GM21447 (cell line): ENCODE measurements around the gene XRCC5.

Experiments
- ATAC-seq: cut with Tn5 transposase; IDR thresholded peaks from one replicate; pipeline ENCODE4 v1.9.1; 2021; ENCODE audit not compliant: unreplicated experiment

XRCC5 gene

GRCh38 chr2:216222650-216223352, 113.7 kb downstream of the XRCC5 start:
- ATAC-seq: peak; percentile 64

- ATAC-seq: no peak
These were observed 115.2 kb downstream of the XRCC5 start for GRCh38 chr2:216224388-216224787.

GRCh38 chr2:216229277-216229914, 120.2 kb downstream of the XRCC5 start:
- ATAC-seq: no peak

GRCh38 chr2:216231867-216232266, 122.7 kb downstream of the XRCC5 start:
- ATAC-seq: no peak

- ATAC-seq: no peak
These were observed 123.6 kb downstream of the XRCC5 start for GRCh38 chr2:216232721-216233120.

GRCh38 chr2:216233281-216233995, 124.3 kb downstream of the XRCC5 start:
- ATAC-seq: no peak

GRCh38 chr2:216234106-216234505, 125.0 kb downstream of the XRCC5 start:
- no peak for ATAC-seq

- no peak for ATAC-seq
These were observed 126.3 kb downstream of the XRCC5 start for GRCh38 chr2:216235462-216235861.

- ATAC-seq: no peak
These were observed 126.7 kb downstream of the XRCC5 start for GRCh38 chr2:216235896-216236295.

- ATAC-seq: no peak
These were observed 127.3 kb downstream of the XRCC5 start for GRCh38 chr2:216236486-216236885.

- no peak for ATAC-seq
These were observed 133.2 kb downstream of the XRCC5 start for GRCh38 chr2:216242365-216242764.

GRCh38 chr2:216243026-216243425, 133.9 kb downstream of the XRCC5 start:
- ATAC-seq: no peak

GRCh38 chr2:216245391-216245975, 136.3 kb downstream of the XRCC5 start:
- ATAC-seq: no peak

- no peak for ATAC-seq
These were observed 137.6 kb downstream of the XRCC5 start for GRCh38 chr2:216246766-216247165.
